Transverse colon (tissue), 4 donors: ENCODE data around the gene GPR162. TPM values are rescaled to one million over a fixed set of nuclear protein-coding genes. Genes with fewer than 3 reads are reported as not detected.
A peak's percentile ranks its signal among the peaks of the same experiment; 100 is the strongest.

ENCODE experiments used
- DNase-seq: peaks from one replicate; pipeline ENCODE4 v3.0.0-alpha.2; 2019
- H3K27ac ChIP-seq, 4 donors: fragments of 200-600 bp; sonication (generic); 2 replicates each; pipeline ENCODE4 v1.5.1; 2016 to 2018; ENCODE audit warnings: inconsistent platforms in 4 of 4
- H3K27me3 ChIP-seq: fragments of 200-600 bp; sonication (generic); 2 replicates; pipeline ENCODE4 v1.5.1; 2017; ENCODE audit warnings: inconsistent platforms
- H3K36me3 ChIP-seq, 4 donors: fragments of 200-600 bp; sonication (generic); 2 replicates each; pipeline ENCODE4 v1.5.1; 2017 to 2019; ENCODE audit warnings: inconsistent platforms in 4 of 4
- H3K4me1 ChIP-seq, 4 donors: fragments of 200-600 bp; sonication (generic); 2 replicates each; pipeline ENCODE4 v1.5.1; 2017 to 2020; ENCODE audit warnings: inconsistent platforms in 4 of 4
- H3K4me3 ChIP-seq, 4 donors: fragments of 200-600 bp; sonication (generic); 1 replicate in 1 of 4; 2 replicates in 3 of 4; pipeline versions ENCODE4 v1.5.1 to v1.6.1; 2017 to 2019; ENCODE audit warnings: inconsistent platforms in 4 of 4
- H3K9me3 ChIP-seq, 2 donors: fragments of 200-600 bp; sonication (generic); 2 replicates each; pipeline ENCODE4 v1.5.1; 2017 to 2019; ENCODE audit warnings: inconsistent platforms in 2 of 2
- CTCF ChIP-seq, 5 experiments: fragments of 200-600 bp in 3 of 5; fragments of 450-650 bp in 2 of 5; sonication (generic) in 3 of 5; IDR thresholded peaks; 1 replicate in 2 of 5; 2 replicates in 3 of 5; pipeline ENCODE4 v1.5.1; 2016 to 2017; ENCODE audit warnings: antibody characterized with exemption in 5 of 5, inconsistent platforms in 3 of 5, mild to moderate bottlenecking in 2 of 5, moderate library complexity in 1 of 5
- EP300 ChIP-seq: sonication (generic); formaldehyde crosslinking; IDR thresholded peaks from one replicate; pipeline ENCODE4 v1.6.1; 2017; ENCODE audit warnings: antibody characterized with exemption, low read depth
- POLR2A ChIP-seq: fragments of 450-650 bp; IDR thresholded peaks from one replicate; pipeline ENCODE4 v1.6.1; 2016; ENCODE audit warnings: antibody characterized with exemption, mild to moderate bottlenecking, moderate library complexity
- POLR2AphosphoS5 ChIP-seq, 3 donors: sonication (generic); formaldehyde crosslinking; IDR thresholded peaks; one replicate each; pipeline ENCODE4 v1.6.1; 2016; ENCODE audit warnings: antibody characterized with exemption in 3 of 3
- WGBS, 2 donors: methylation state at CpG; one replicate each; pipeline ENCODE4 v1.1.5; 2018; ENCODE audit warnings: low coverage in 1 of 2; 5-methylcytosine and 5-hydroxymethylcytosine counted together
- in situ Hi-C, 4 donors: fragments of 200-750 bp; cut with MboI; loops; one replicate each; pipeline versions ENCODE4 v1.15.0 to v1.15.1; 2017; ENCODE audit warnings: low sequenced_read_pairs in 3 of 4, low pct_ligation_motif_present in 1 of 4, low pct_unique_long_range_greater_than_20kb in 1 of 4
- intact Hi-C: fragments of 100-400 bp; cut with DNase I; formaldehyde crosslinking; loops from one replicate; pipeline ENCODE4 v1.15.1; 2023; ENCODE audit warnings: low total_unique reads
- total RNA-seq, 4 donors: library from RNA; depleted of rRNA; stranded (reverse); fragments of >200 nt; gene quantifications; one replicate each; pipeline ENCODE4 v1.1.0, GENCODE V29; 2016

GPR162 gene
- total RNA-seq, 4 donors from 2014 or later, result 3.0 to 6.4 (median 3.1) TPM; not detected in 1

- H3K4me3 ChIP-seq, result no peak overlapping the region
- TF ChIP-seq POLR2AphosphoS5 (IDR thresholded peaks at IDR 0.05), result no peak
- no peak for TF ChIP-seq CTCF (IDR thresholded peaks at IDR 0.05)
- TF ChIP-seq POLR2A, result no peak
- no peak for TF ChIP-seq EP300
- in situ Hi-C loops, result loop anchor here in 2 of 4 donors (25.0 kb wide), 1 partner anchor 113 kb away; no protein-coding TSS in a partner anchor
- no peaks in the 10 kb centered on the region for H3K36me3 ChIP-seq
- peak; percentile 7 for DNase-seq
- H3K9me3 ChIP-seq, result no peaks in the 10 kb centered on the region
- intact Hi-C loops, result no loop called here
- 83% methylated on average over 10 of the region's 10 CpGs; no CpG with 5 or more reads in 1 of the 2 donors for WGBS, 2 donors
- H3K27me3 ChIP-seq, result no peaks in the 10 kb centered on the region
- peaks cover 10 to 27% (median 17%) of the 10 kb centered on the region in 4 donors for H3K4me1 ChIP-seq
- peak overlapping the region in 2 of 4 donors; percentile 98 to 99 for H3K27ac ChIP-seq
These were observed 28.4 kb downstream of the GPR162 start for GRCh38 chr12:6849976-6850560.

- Histone ChIP-seq H3K4me3 (peak overlapping the region in 2 of 4 donors; percentile 60 to 82), H3K9me3 (no peaks in the 10 kb centered on the region), H3K4me1 (peaks cover 10 to 27% (median 17%) of the 10 kb centered on the region in 4 donors), H3K36me3 (no peaks in the 10 kb centered on the region), H3K27me3 (no peaks in the 10 kb centered on the region), H3K27ac (peak overlapping the region; percentile 97 to 99 (median 98))
- no peak for DNase-seq
- in situ Hi-C loops, result no loop called here
- intact Hi-C loops, result no loop called here
- WGBS, 2 donors, result 0 to 36% methylated on average over 3 to 15 of the region's 16 CpGs
- TF ChIP-seq CTCF (IDR thresholded peaks at IDR 0.05) (no peak), POLR2A (no peak), POLR2AphosphoS5 (IDR thresholded peaks at IDR 0.05) (no peak), EP300 (no peak)
These were observed 29.2 kb downstream of the GPR162 start for GRCh38 chr12:6850796-6851152.

GRCh38 chr12:6851153-6851920, 29.7 kb downstream of the GPR162 start, which contains the start of gene CDCA3:
Gene CDCA3 (minus strand): TSS chr12:6851286. CDS start chr12:6850952, 334 bp downstream.
- no peaks in the 10 kb centered on the region for H3K9me3 ChIP-seq
- TF ChIP-seq EP300 (no peak), POLR2AphosphoS5 (IDR thresholded peaks at IDR 0.05) (peak; percentile 93 to 98 (median 98)), CTCF (IDR thresholded peaks at IDR 0.05) (peak in 2 of 5 experiments; percentile 12 to 45), POLR2A (peak; percentile 99)
- in situ Hi-C loops, result no loop called here
- intact Hi-C loops, result no loop called here
- H3K27me3 ChIP-seq, result no peaks in the 10 kb centered on the region
- H3K27ac ChIP-seq, result peak within 1 kb of the TSS; percentile 97 to 99 (median 98)
- H3K4me1 ChIP-seq, result peaks cover 10 to 27% (median 17%) of the 10 kb centered on the region in 4 donors
- peaks cover 0 to 2% (median 0%) of the 10 kb centered on the region in 4 donors for H3K36me3 ChIP-seq
- peak within 1 kb of the TSS; percentile 37 to 82 (median 54) for H3K4me3 ChIP-seq
- 0% methylated on average over 37 of the region's 37 CpGs; no CpG with 5 or more reads in 1 of the 2 donors for whole genome bisulfite sequencing, 2 donors
- DNase-seq, result peak; percentile 95

- TF ChIP-seq POLR2AphosphoS5 (IDR thresholded peaks at IDR 0.05), result peak in 2 of 3 donors; percentile 39 to 71
- no peak for TF ChIP-seq CTCF (IDR thresholded peaks at IDR 0.05)
- TF ChIP-seq POLR2A, result no peak
- TF ChIP-seq EP300, result no peak
- intact Hi-C loops (no loop called here), in situ Hi-C loops (no loop called here)
- no peaks in the 10 kb centered on the region for H3K9me3 ChIP-seq
- peaks cover 0 to 8% (median 2%) of the 10 kb centered on the region in 4 donors for H3K36me3 ChIP-seq
- H3K4me1 ChIP-seq, result peaks cover 10 to 27% (median 17%) of the 10 kb centered on the region in 4 donors
- H3K27ac ChIP-seq, result peak within 1 kb of the TSS; percentile 97 to 99 (median 98)
- H3K27me3 ChIP-seq, result no peaks in the 10 kb centered on the region
- WGBS, 2 donors, result 0% methylated on average over 50 of the region's 65 CpGs; no CpG with 5 or more reads in 1 of the 2 donors
- peak; percentile 99 for DNase-seq
- peak within 1 kb of the TSS; percentile 38 to 82 (median 54) for H3K4me3 ChIP-seq
These were observed 30.5 kb downstream of the GPR162 start, which contains the start of gene USP5 for GRCh38 chr12:6851921-6852650. Gene USP5 (plus strand): TSS chr12:6852150. CDS start chr12:6852180, 30 bp downstream.
